ENCODE measurements around the gene GRID2.

The GRID2 gene

GRCh38 chr4:93217431-93217830, 913.7 kb downstream of the GRID2 start:
- no peak for ATAC-seq

DNA sequence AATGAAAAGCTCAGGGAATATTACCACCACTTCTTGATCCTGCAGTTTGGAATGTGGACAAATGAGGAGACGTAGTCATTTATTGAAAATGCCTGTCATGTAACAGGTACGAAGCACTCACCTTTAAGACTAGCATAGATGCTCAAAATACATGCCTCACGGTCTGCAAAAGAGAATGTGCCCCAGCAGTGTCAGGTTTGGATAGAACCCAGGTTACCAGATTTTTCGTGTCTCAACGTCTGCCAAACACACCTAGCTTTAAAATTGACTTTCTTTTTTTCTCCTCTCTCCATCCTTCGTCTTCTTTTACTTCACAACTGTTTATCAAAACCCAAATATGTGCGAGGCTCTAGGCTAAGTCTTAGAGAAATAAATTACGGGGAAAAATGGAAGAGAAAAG, 918.0 kb downstream of the GRID2 start:
- TF ChIP-seq, protein P1, sequence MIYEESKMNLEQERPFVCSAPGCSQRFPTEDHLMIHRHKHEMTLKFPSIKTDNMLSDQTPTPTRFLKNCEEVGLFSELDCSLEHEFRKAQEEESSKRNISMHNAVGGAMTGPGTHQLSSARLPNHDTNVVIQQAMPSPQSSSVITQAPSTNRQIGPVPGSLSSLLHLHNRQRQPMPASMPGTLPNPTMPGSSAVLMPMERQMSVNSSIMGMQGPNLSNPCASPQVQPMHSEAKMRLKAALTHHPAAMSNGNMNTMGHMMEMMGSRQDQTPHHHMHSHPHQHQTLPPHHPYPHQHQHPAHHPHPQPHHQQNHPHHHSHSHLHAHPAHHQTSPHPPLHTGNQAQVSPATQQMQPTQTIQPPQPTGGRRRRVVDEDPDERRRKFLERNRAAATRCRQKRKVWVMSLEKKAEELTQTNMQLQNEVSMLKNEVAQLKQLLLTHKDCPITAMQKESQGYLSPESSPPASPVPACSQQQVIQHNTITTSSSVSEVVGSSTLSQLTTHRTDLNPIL (CRISPR knock-in tag; IDR thresholded peaks at IDR 0.05; ENCODE audit: low read depth) = no peak
- TF ChIP-seq ISL1 (CRISPR knock-in tag; IDR thresholded peaks at IDR 0.05) (no peak), ZFP3 (CRISPR knock-in tag; IDR thresholded peaks at IDR 0.05) (no peak), TOX (CRISPR knock-in tag; IDR thresholded peaks at IDR 0.05; ENCODE audit: borderline replicate concordance) (no peak), ZNF8 (CRISPR knock-in tag; IDR thresholded peaks at IDR 0.05) (no peak), SNAI2 (CRISPR knock-in tag; IDR thresholded peaks at IDR 0.05) (no peak)
- TF ChIP-seq, protein P2, sequence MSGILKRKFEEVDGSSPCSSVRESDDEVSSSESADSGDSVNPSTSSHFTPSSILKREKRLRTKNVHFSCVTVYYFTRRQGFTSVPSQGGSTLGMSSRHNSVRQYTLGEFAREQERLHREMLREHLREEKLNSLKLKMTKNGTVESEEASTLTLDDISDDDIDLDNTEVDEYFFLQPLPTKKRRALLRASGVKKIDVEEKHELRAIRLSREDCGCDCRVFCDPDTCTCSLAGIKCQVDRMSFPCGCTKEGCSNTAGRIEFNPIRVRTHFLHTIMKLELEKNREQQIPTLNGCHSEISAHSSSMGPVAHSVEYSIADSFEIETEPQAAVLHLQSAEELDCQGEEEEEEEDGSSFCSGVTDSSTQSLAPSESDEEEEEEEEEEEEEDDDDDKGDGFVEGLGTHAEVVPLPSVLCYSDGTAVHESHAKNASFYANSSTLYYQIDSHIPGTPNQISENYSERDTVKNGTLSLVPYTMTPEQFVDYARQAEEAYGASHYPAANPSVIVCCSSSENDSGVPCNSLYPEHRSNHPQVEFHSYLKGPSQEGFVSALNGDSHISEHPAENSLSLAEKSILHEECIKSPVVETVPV (CRISPR knock-in tag; IDR thresholded peaks at IDR 0.05) = no peak
- TF ChIP-seq, protein P3, sequence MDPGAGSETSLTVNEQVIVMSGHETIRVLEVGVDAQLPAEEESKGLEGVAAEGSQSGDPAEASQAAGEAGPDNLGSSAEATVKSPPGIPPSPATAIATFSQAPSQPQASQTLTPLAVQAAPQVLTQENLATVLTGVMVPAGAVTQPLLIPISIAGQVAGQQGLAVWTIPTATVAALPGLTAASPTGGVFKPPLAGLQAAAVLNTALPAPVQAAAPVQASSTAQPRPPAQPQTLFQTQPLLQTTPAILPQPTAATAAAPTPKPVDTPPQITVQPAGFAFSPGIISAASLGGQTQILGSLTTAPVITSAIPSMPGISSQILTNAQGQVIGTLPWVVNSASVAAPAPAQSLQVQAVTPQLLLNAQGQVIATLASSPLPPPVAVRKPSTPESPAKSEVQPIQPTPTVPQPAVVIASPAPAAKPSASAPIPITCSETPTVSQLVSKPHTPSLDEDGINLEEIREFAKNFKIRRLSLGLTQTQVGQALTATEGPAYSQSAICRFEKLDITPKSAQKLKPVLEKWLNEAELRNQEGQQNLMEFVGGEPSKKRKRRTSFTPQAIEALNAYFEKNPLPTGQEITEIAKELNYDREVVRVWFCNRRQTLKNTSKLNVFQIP (CRISPR knock-in tag; IDR thresholded peaks at IDR 0.05; ENCODE audit: borderline replicate concordance, low read depth) = no peak
- no peak for ATAC-seq

More at GRCh38 chr4:93217431-93217830, 913.7 kb downstream of the GRID2 start:
- no peak for TF ChIP-seq GLIS3 (CRISPR knock-in tag; IDR thresholded peaks at IDR 0.05)
- no peak for TF ChIP-seq ZNF70 (CRISPR knock-in tag; IDR thresholded peaks at IDR 0.05)
- TF ChIP-seq ZNF565 (CRISPR knock-in tag; conservative IDR thresholded peaks at IDR 0.05; ENCODE audit: low read depth) = no peak
- TF ChIP-seq, protein P2 (CRISPR knock-in tag; IDR thresholded peaks at IDR 0.05) = no peak

DNA sequence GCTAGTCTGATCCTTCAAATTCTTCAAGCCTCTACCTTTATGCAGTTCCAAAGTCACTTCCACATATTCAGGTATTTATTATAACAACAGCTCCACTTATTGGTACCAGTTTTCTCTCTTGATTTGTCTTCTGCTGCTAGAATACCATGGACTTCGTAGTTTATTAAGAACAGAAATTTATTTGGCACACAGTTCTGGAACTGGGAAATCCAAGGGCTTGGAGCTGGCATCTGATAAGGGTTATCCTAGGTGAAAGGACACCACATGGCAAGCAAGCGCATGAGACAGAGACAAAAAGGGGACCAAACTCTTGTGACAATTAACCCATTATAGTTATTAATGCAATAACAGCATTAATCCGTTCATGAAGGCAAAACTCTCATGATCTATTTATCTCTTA, 924.3 kb downstream of the GRID2 start:
- ATAC-seq = no peak
- no peak for TF ChIP-seq ZNF565 (CRISPR knock-in tag; conservative IDR thresholded peaks at IDR 0.05; ENCODE audit: low read depth)
- TF ChIP-seq, protein P4, sequence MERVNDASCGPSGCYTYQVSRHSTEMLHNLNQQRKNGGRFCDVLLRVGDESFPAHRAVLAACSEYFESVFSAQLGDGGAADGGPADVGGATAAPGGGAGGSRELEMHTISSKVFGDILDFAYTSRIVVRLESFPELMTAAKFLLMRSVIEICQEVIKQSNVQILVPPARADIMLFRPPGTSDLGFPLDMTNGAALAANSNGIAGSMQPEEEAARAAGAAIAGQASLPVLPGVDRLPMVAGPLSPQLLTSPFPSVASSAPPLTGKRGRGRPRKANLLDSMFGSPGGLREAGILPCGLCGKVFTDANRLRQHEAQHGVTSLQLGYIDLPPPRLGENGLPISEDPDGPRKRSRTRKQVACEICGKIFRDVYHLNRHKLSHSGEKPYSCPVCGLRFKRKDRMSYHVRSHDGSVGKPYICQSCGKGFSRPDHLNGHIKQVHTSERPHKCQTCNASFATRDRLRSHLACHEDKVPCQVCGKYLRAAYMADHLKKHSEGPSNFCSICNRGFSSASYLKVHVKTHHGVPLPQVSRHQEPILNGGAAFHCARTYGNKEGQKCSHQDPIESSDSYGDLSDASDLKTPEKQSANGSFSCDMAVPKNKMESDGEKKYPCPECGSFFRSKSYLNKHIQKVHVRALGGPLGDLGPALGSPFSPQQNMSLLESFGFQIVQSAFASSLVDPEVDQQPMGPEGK (CRISPR knock-in tag; IDR thresholded peaks at IDR 0.05; ENCODE audit: borderline replicate concordance) = no peak
- no peak for TF ChIP-seq RARB (CRISPR knock-in tag; IDR thresholded peaks at IDR 0.05)
- TF ChIP-seq ISL1 (CRISPR knock-in tag; IDR thresholded peaks at IDR 0.05) = no peak
- no peak for TF ChIP-seq ESRRG (CRISPR knock-in tag; IDR thresholded peaks at IDR 0.05)
- TF ChIP-seq, protein P3 (CRISPR knock-in tag; IDR thresholded peaks at IDR 0.05; ENCODE audit: borderline replicate concordance, low read depth) = no peak
- no peak for TF ChIP-seq BACH2 (CRISPR knock-in tag; IDR thresholded peaks at IDR 0.05; ENCODE audit: borderline replicate concordance)
- TF ChIP-seq ZFP30 (CRISPR knock-in tag; IDR thresholded peaks at IDR 0.05) = no peak

DNA sequence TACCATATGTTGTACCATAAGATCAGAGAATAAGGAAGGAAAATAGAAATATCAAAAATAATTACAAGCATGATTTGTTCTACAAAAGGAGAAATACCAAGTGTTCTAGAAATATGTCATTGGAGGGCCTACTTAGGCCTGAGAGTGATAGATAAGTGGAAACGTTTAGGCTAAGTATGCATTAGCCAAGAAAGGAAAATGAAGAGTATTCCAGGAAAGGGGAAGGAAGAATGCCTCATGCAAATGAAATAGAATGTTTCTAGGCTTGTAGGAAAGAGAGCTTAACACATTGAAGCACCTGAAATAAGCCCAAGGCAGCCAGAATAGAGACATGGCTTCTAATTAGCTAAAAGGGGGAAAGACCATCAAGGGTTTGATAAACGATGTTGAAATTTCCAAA, 929.1 kb downstream of the GRID2 start:
- ATAC-seq = no peak
- TF ChIP-seq PPARA (CRISPR knock-in tag; IDR thresholded peaks at IDR 0.05; ENCODE audit: borderline replicate concordance) = no peak
- no peak for TF ChIP-seq TCF4 (CRISPR knock-in tag; IDR thresholded peaks at IDR 0.05; ENCODE audit: borderline replicate concordance)
- no peak for TF ChIP-seq TSHZ2 (CRISPR knock-in tag; IDR thresholded peaks at IDR 0.05)
- no peak for TF ChIP-seq BACH2 (CRISPR knock-in tag; IDR thresholded peaks at IDR 0.05; ENCODE audit: borderline replicate concordance)
- TF ChIP-seq, protein P4 (CRISPR knock-in tag; IDR thresholded peaks at IDR 0.05; ENCODE audit: borderline replicate concordance) = no peak
- TF ChIP-seq ZC3H10 (CRISPR knock-in tag; IDR thresholded peaks at IDR 0.05) = no peak
- no peak for TF ChIP-seq ZNF565 (CRISPR knock-in tag; conservative IDR thresholded peaks at IDR 0.05; ENCODE audit: low read depth)
- TF ChIP-seq ZFP3 (CRISPR knock-in tag; IDR thresholded peaks at IDR 0.05) = no peak
- no peak for TF ChIP-seq RARB (CRISPR knock-in tag; IDR thresholded peaks at IDR 0.05)
- TF ChIP-seq OSR1 (CRISPR knock-in tag; IDR thresholded peaks at IDR 0.05) = no peak

All from SK-N-SH treated with all-trans-retinoic acid at 6 μM for 48 hours (cell line).